Activated T-helper 1 cell treated with anti-CD3 and anti-CD28 coated beads, Interleukin-12 subunit alpha, Interleukin-12 subunit beta, Interleukin-2, Interleukin-4 antibody, amounts not matched to agents 30 ng/mL and 10 ng/mL and 1 ng/mL, durations not matched to agents 14 hours and 24 hours and 36 hours (primary cell): ENCODE data around the gene ALKBH3. TPM values are rescaled to one million over a fixed set of nuclear protein-coding genes. Genes with fewer than 3 reads are reported as not detected.

Experiments used
- DNase-seq: peaks from one replicate; pipeline ENCODE4 v3.0.0; 2021; ENCODE audit warnings: low spot score
- H3K27ac Mint-ChIP-seq: one replicate; pipeline ENCODE4 v1.8.0; 2021; ENCODE audit warnings: mild to moderate bottlenecking, mixed read lengths
- H3K27me3 Mint-ChIP-seq: one replicate; pipeline ENCODE4 v1.8.0; 2022; ENCODE audit warnings: mild to moderate bottlenecking, moderate library complexity, mixed read lengths; ENCODE audit not compliant: insufficient read depth
- H3K36me3 Mint-ChIP-seq: one replicate; pipeline ENCODE4 v1.8.0; 2021; ENCODE audit warnings: low read depth, mixed read lengths
- H3K4me1 Mint-ChIP-seq: one replicate; pipeline ENCODE4 v1.8.0; 2021; ENCODE audit warnings: low read depth, mixed read lengths
- H3K4me3 Mint-ChIP-seq: one replicate; pipeline ENCODE4 v1.8.0; 2021; ENCODE audit warnings: mild to moderate bottlenecking, moderate library complexity, mixed read lengths
- H3K9me3 Mint-ChIP-seq: one replicate; pipeline ENCODE4 v1.8.0; 2021; ENCODE audit warnings: mixed read lengths
- intact Hi-C: fragments of 100-400 bp; cut with micrococcal nuclease; formaldehyde crosslinking; loops from one replicate; pipeline ENCODE4 v1.15.1; 2024
- total RNA-seq: library from RNA; stranded (reverse); gene quantifications from 2 replicates; pipeline ENCODE4 v1.2.3, GENCODE V29; 2022

ALKBH3 gene
- total RNA-seq, 1 donor from 2014 or later = 32.7 TPM

DNA sequence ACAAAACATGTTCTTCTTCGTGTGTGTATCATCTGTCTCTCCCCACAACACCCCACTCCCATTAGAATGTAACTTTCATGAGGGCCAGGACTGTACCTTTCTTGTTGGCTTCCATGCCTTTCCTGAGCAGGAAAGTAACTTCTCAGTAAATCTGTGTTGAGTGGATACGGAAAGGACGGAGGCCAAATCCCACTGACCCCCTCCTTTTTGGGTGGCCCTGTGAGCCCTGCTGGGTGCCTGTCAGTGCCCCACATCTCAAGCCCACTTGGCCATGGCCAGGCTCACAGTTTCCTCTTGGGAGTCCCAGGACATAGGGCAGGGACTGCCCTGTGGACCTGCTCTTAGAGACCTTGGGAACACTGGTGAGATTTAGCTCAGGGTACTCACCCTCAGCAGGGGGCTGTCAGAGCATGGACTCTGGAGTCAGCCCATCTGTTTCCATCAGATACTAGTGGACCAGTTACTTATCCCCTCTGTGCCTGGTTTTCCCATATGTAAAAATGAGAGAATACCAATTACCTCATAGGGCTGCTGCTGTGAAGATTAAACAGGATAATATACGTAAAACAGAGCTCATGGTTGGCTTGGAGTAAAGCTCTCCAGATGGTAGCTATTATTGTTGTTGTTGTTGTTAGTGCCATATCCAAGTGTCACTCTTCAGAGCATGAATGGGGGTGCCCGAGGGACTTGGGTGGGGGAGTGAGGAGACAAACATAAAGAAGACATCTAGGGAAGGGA lies 60.8 kb downstream of the ALKBH3 start:
- Mint-ChIP-seq H3K36me3 (peaks cover 2% of the 10 kb centered on the region), H3K4me3 (peak overlapping the region; percentile 86), H3K27me3 (peaks cover 62% of the 10 kb centered on the region), H3K27ac (peak overlapping the region; percentile 76), H3K4me1 (peaks cover 24% of the 10 kb centered on the region), H3K9me3 (no peaks in the 10 kb centered on the region)
- DNase-seq = no peak
- intact Hi-C loops = loop anchor here (5.0 kb wide), 3 partner anchors 126 to 364 kb away; partner anchors contain the start of genes ACCS and HSD17B12

GRCh38 chr11:43942662-43943371 lies 62.2 kb downstream of the ALKBH3 start:
- intact Hi-C loops = loop anchor here (2.0 to 5.0 kb wide), 4 partner anchors 124 to 366 kb away; partner anchors contain the start of genes ACCS, EXT2 and HSD17B12
- Mint-ChIP-seq H3K27me3 (peaks cover 66% of the 10 kb centered on the region), H3K27ac (no peak overlapping the region), H3K4me1 (peaks cover 24% of the 10 kb centered on the region), H3K9me3 (no peaks in the 10 kb centered on the region), H3K36me3 (peaks cover 2% of the 10 kb centered on the region), H3K4me3 (peak overlapping the region; percentile 52)
- DNase-seq = no peak

DNA sequence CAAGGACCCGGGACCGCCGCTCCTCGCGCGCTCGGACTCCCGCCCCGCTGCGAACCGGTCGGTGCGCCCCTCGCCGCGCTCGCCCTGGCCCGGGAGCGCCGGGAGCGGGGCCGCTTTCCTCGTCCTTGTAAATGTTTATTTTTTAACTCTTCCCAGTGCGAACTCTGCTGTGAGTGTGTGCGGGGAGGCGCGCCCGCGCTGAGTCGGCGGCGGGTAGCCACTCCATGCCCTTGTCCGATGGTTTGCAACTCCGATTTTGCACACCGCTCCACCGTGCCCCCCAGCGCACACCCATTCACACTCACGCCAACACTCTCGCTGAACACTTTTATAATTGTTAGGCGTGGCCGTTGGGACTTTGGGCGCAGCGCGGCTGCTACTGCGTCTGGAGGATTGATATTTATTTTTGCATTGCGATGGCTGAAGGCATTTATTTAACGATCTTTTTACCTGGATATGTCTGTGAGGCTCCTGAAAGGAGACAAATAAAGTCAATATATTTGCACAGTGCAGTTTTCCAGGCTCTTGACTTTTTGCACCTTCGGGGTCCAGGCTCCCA lies 62.8 kb downstream of the ALKBH3 start:
- H3K27me3 Mint-ChIP-seq = peaks cover 63% of the 10 kb centered on the region
- H3K9me3 Mint-ChIP-seq = no peaks in the 10 kb centered on the region
- H3K36me3 Mint-ChIP-seq = peaks cover 2% of the 10 kb centered on the region
- peak overlapping the region; percentile 86 for H3K4me3 Mint-ChIP-seq
- peaks cover 24% of the 10 kb centered on the region for H3K4me1 Mint-ChIP-seq
- H3K27ac Mint-ChIP-seq = peak overlapping the region; percentile 61
- DNase-seq = no peak
- intact Hi-C loops = loop anchor here (2.0 to 5.0 kb wide), 4 partner anchors 124 to 366 kb away; partner anchors contain the start of genes ACCS, EXT2 and HSD17B12

DNA sequence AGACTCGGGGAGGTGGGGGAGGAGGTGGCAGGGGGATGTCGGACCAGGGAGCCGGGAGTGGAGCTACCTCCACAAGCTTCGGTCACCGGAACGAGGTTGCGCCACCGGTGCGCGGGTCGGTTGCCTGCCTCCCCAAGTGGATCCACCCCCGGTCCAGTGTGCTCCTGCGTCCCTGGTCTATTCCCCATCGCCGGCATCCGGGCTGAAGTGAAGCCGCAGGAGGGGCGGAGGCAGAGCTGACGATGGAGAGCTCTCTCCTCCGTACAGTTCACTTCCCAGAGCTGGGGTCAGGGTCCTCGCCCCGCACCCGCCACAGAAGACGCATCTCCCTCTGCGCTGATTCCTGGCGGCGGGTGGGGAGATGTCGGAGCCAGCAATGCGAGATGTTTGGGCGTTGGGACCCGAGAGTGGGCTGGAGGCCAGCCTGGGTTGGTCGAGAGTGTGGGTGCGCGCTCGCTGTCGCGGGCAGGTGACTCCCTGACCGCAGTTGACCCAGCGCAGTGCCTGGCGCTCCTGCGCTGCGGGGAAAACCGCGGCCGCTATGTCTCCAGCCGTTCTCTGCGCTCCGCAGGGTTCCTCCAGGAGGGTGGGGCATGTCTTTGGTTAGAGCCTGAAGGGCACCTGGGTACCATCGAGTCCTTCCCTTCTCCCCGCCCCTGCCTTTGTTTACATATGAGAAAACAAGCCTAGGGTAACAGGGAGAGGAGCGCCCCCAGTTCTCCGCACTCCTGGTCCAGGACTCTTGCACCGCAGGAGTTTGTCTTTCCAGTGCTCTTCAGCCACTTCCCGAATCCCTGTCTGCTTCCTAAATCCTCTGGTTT lies 63.5 kb downstream of the ALKBH3 start:
- intact Hi-C loops = loop anchor here (1.0 to 5.0 kb wide), 8 partner anchors 24 to 367 kb away; partner anchors contain the start of genes ACCS, EXT2 and HSD17B12
- DNase-seq = no peak
- no peaks in the 10 kb centered on the region for H3K9me3 Mint-ChIP-seq
- H3K4me3 Mint-ChIP-seq = peak overlapping the region; percentile 86
- H3K27me3 Mint-ChIP-seq = peaks cover 64% of the 10 kb centered on the region
- peaks cover 2% of the 10 kb centered on the region for H3K36me3 Mint-ChIP-seq
- H3K4me1 Mint-ChIP-seq = peaks cover 24% of the 10 kb centered on the region
- H3K27ac Mint-ChIP-seq = peak overlapping the region; percentile 40

DNA sequence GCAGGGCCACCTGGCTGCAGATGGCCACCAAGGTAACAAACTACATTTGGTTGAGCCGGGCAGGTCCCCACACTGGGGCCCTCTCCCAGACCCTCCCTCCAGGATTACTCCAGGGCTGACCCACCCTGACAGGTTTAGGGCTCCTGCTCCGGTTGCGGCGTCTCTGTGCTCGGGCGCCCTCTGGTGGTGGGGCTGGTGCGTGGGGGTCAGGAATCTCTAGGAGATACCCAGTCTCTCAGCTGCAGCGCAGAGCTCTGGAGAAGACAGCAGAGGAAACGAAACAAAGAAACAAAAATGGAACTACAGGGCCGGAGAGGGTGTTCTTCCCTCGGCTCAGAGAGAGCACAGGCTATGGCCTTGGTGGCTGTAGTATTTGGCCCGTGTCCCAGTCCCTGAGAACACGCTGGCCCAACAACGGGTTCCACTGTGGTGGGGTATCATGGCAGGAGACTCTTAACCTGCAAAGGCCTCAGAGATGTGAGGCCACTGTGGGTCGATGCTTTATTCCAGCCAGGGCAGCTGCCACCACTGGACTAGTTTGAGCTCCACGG lies 64.2 kb downstream of the ALKBH3 start:
- no peaks in the 10 kb centered on the region for H3K9me3 Mint-ChIP-seq
- intact Hi-C loops = loop anchor here (1.0 to 5.0 kb wide), 7 partner anchors 25 to 368 kb away; partner anchors contain the start of genes ACCS and HSD17B12

GRCh38 chr11:43947003-43947500 lies 66.4 kb downstream of the ALKBH3 start:
- H3K9me3 Mint-ChIP-seq = no peaks in the 10 kb centered on the region
- no peak for DNase-seq
- peaks cover 51% of the 10 kb centered on the region for H3K27me3 Mint-ChIP-seq
- H3K27ac Mint-ChIP-seq = no peak overlapping the region
- peaks cover 18% of the 10 kb centered on the region for H3K4me1 Mint-ChIP-seq
- no peak overlapping the region for H3K4me3 Mint-ChIP-seq
- intact Hi-C loops = no loop called here
- H3K36me3 Mint-ChIP-seq = no peaks in the 10 kb centered on the region

More for the DNA sequence above, 64.2 kb downstream of the ALKBH3 start:
- H3K4me1 Mint-ChIP-seq = peaks cover 24% of the 10 kb centered on the region
- H3K4me3 Mint-ChIP-seq = peak overlapping the region; percentile 86
- peak overlapping the region; percentile 40 for H3K27ac Mint-ChIP-seq
- peaks cover 62% of the 10 kb centered on the region for H3K27me3 Mint-ChIP-seq
- DNase-seq = peak; percentile 56
- peaks cover 2% of the 10 kb centered on the region for H3K36me3 Mint-ChIP-seq

DNA sequence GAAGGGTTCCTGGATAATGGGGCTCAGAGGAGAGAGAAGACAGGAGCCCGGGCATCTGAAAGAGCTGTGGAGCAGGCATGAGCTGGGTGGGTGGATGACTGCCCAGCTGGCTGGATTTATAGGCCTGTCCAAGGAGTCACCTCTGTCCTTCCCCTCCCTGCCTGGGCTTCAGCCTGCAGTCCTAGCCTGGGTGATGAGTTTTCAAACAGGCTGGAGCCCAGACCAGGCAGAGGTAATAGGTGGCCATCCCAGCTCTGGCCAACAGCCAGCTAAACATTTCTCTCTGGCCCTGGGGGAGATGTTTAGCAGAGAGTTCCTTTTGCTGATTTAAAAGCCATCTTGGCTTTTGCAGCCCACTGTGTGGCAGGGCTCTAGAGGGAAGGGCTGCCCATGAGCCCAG lies 67.2 kb downstream of the ALKBH3 start:
- Mint-ChIP-seq H3K9me3 (no peaks in the 10 kb centered on the region), H3K27ac (no peak overlapping the region)

GRCh38 chr11:43948341-43949225 lies 68.0 kb downstream of the ALKBH3 start:
- DNase-seq = no peak

More for the DNA sequence above, 67.2 kb downstream of the ALKBH3 start:
- intact Hi-C loops = no loop called here
- peaks cover 51% of the 10 kb centered on the region for H3K27me3 Mint-ChIP-seq
- H3K4me3 Mint-ChIP-seq = no peak overlapping the region
- peaks cover 18% of the 10 kb centered on the region for H3K4me1 Mint-ChIP-seq
- DNase-seq = no peak
- H3K36me3 Mint-ChIP-seq = no peaks in the 10 kb centered on the region

GRCh38 chr11:43950311-43950855 lies 69.8 kb downstream of the ALKBH3 start:
- no peaks in the 10 kb centered on the region for H3K4me1 Mint-ChIP-seq
- no peaks in the 10 kb centered on the region for H3K9me3 Mint-ChIP-seq
- intact Hi-C loops = no loop called here
- peaks cover 33% of the 10 kb centered on the region for H3K27me3 Mint-ChIP-seq
- H3K27ac Mint-ChIP-seq = no peak overlapping the region
- no peak overlapping the region for H3K4me3 Mint-ChIP-seq
- H3K36me3 Mint-ChIP-seq = no peaks in the 10 kb centered on the region
- no peak for DNase-seq

More at GRCh38 chr11:43948341-43949225, 68.0 kb downstream of the ALKBH3 start:
- Mint-ChIP-seq H3K27ac (no peak overlapping the region), H3K27me3 (peaks cover 48% of the 10 kb centered on the region), H3K4me3 (no peak overlapping the region), H3K9me3 (no peaks in the 10 kb centered on the region), H3K36me3 (no peaks in the 10 kb centered on the region), H3K4me1 (peaks cover 15% of the 10 kb centered on the region)
- intact Hi-C loops = no loop called here

DNA sequence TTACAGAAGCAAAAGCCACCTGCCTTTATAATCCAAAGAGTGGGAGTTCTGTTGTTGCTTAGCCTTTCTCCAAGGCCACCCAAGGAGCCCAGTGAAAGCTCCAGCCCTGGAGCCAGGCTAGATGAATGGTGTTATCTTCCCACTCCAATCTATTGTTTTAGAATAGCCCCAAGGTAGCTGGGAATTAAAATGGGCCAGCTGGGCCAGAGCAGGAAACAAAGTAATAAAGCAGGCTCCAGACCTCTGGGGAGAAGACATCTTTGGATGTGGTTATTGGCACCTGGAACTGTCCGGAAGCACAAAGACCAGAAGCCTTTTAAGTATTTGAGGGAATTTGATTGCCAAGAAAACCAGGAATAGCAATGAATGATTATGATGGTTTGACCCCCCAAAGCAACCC lies 70.6 kb downstream of the ALKBH3 start:
- no peaks in the 10 kb centered on the region for H3K9me3 Mint-ChIP-seq
- H3K4me3 Mint-ChIP-seq = no peak overlapping the region
- DNase-seq = no peak
- no peaks in the 10 kb centered on the region for H3K36me3 Mint-ChIP-seq
- intact Hi-C loops = no loop called here
- no peaks in the 10 kb centered on the region for H3K4me1 Mint-ChIP-seq
- H3K27ac Mint-ChIP-seq = no peak overlapping the region
- H3K27me3 Mint-ChIP-seq = peaks cover 35% of the 10 kb centered on the region

DNA sequence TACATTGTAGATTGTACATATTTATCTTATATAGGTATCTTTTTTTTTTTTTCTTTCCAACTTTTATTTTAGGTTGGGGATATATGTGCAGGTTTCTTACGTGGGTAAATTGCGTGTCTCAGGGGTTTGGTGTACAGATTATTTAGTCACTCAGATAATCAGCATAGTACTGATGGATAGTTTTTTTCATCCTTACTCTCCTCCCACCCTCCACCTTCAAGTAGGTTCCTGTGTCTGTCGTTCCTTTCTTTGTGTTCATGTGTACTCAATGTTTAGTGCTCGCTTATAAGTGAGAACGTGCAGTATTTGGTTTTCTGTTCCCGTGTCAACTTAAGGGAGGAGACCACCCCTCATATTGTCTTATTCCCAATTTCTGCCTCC lies 71.4 kb downstream of the ALKBH3 start:
- intact Hi-C loops = no loop called here
- Mint-ChIP-seq H3K4me3 (no peak overlapping the region), H3K27ac (no peak overlapping the region), H3K4me1 (no peaks in the 10 kb centered on the region), H3K27me3 (peaks cover 29% of the 10 kb centered on the region), H3K9me3 (no peaks in the 10 kb centered on the region), H3K36me3 (no peaks in the 10 kb centered on the region)
- no peak for DNase-seq
